Measurements from ENCODE around the gene MGAT2. TPM values are rescaled to one million over a fixed set of nuclear protein-coding genes. Genes with fewer than 3 reads are reported as not detected.
"Not testable (repeated sequence)": the region's sequence is repeated elsewhere in the genome, so short reads cannot be mapped to it uniquely, and the experiment has no call there.

The MGAT2 gene
- total and polyA plus RNA-seq, 4 donors, result 10.5 to 44.0 (median 28.7) TPM

DNA sequence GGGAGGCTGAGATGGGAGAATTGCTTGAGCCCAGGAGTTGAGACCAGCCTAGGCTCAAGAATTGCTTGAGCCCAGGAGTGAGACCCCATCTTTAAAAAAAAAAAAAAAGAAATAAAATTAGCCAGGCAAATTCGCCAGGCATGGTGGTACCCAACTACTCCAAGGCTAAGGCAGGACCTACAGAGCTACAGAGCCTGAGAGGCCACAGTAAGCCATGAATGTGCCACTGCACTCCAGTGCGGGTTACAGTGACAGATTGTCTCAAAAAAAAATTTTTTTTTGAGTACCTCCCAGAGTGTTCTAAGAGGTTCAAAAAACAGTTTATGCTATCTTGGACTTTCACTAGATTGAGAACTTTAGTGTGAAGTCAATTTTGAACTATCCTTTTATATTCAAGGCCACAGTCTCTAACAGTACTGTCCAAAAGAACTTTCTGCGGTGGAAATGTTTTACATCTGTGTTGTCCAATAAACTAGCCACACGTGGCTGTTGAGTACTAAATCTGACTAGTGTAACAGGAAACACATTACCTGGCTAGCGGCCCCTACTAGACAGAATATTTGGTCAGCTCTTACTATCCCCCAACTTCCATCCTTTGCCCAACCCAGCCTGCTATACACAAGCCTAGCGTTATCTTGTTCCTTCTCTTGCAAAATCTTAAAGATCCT lies 2.6 kb upstream of the MGAT2 start:
- H3K9ac ChIP-seq (ENCODE audit: low read depth in 1 of 2, low read length in 2 of 2), result no peak overlapping the region
- no peak overlapping the region for H3K27ac ChIP-seq (ENCODE audit: low read depth in 1 of 2, low read length in 2 of 2)
- no peak for TF ChIP-seq SP1 (IDR thresholded peaks at IDR 0.05)
- no peak for TF ChIP-seq RAD21 (IDR thresholded peaks at IDR 0.05)
- TF ChIP-seq, protein P1, sequence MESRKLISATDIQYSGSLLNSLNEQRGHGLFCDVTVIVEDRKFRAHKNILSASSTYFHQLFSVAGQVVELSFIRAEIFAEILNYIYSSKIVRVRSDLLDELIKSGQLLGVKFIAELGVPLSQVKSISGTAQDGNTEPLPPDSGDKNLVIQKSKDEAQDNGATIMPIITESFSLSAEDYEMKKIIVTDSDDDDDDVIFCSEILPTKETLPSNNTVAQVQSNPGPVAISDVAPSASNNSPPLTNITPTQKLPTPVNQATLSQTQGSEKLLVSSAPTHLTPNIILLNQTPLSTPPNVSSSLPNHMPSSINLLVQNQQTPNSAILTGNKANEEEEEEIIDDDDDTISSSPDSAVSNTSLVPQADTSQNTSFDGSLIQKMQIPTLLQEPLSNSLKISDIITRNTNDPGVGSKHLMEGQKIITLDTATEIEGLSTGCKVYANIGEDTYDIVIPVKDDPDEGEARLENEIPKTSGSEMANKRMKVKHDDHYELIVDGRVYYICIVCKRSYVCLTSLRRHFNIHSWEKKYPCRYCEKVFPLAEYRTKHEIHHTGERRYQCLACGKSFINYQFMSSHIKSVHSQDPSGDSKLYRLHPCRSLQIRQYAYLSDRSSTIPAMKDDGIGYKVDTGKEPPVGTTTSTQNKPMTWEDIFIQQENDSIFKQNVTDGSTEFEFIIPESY (IDR thresholded peaks at IDR 0.05), result no peak
- no peak for TF ChIP-seq FOXA2 (IDR thresholded peaks at IDR 0.05)
- no peak for TF ChIP-seq GABPA (IDR thresholded peaks at IDR 0.05 in 1 of 2, conservative IDR thresholded peaks at IDR 0.05 in 1 of 2)
- TF ChIP-seq RXRA (IDR thresholded peaks at IDR 0.05), result no peak
- TF ChIP-seq ATF3 (IDR thresholded peaks at IDR 0.05), result no peak
- no peak for TF ChIP-seq NR2F2 (IDR thresholded peaks at IDR 0.05)
- TF ChIP-seq YY1 (IDR thresholded peaks at IDR 0.05), result no peak
- no peak for TF ChIP-seq HNF4A (conservative IDR thresholded peaks at IDR 0.05)
- no peak for TF ChIP-seq FOXA1 (IDR thresholded peaks at IDR 0.05)
- TF ChIP-seq, protein P2, sequence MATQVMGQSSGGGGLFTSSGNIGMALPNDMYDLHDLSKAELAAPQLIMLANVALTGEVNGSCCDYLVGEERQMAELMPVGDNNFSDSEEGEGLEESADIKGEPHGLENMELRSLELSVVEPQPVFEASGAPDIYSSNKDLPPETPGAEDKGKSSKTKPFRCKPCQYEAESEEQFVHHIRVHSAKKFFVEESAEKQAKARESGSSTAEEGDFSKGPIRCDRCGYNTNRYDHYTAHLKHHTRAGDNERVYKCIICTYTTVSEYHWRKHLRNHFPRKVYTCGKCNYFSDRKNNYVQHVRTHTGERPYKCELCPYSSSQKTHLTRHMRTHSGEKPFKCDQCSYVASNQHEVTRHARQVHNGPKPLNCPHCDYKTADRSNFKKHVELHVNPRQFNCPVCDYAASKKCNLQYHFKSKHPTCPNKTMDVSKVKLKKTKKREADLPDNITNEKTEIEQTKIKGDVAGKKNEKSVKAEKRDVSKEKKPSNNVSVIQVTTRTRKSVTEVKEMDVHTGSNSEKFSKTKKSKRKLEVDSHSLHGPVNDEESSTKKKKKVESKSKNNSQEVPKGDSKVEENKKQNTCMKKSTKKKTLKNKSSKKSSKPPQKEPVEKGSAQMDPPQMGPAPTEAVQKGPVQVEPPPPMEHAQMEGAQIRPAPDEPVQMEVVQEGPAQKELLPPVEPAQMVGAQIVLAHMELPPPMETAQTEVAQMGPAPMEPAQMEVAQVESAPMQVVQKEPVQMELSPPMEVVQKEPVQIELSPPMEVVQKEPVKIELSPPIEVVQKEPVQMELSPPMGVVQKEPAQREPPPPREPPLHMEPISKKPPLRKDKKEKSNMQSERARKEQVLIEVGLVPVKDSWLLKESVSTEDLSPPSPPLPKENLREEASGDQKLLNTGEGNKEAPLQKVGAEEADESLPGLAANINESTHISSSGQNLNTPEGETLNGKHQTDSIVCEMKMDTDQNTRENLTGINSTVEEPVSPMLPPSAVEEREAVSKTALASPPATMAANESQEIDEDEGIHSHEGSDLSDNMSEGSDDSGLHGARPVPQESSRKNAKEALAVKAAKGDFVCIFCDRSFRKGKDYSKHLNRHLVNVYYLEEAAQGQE (IDR thresholded peaks at IDR 0.05), result no peak
- no peak for TF ChIP-seq EGR1 (IDR thresholded peaks at IDR 0.05; ENCODE audit: low read depth in 2 of 2)
- TF ChIP-seq HNF4G (IDR thresholded peaks at IDR 0.05), result no peak
- H3K4me1 ChIP-seq (ENCODE audit: control insufficient read depth in 4 of 4, insufficient read depth in 4 of 4, low read length in 3 of 4), result peaks cover 0 to 30% (median 14%) of the 10 kb centered on the region in 4 donors
- H3K4me3 ChIP-seq (ENCODE audit: low read depth in 1 of 3, low read length in 3 of 3), result no peak overlapping the region
- no peaks in the 10 kb centered on the region for H3K27me3 ChIP-seq (ENCODE audit: control insufficient read depth in 4 of 4, insufficient read depth in 4 of 4, low read length in 3 of 4)
- H3K36me3 ChIP-seq (ENCODE audit: control insufficient read depth in 4 of 4, insufficient read depth in 3 of 4, low read depth in 1 of 4, low read length in 3 of 4), result peaks cover 0 to 11% (median 5%) of the 10 kb centered on the region in 4 donors
- 92% methylated on average over 6 of the region's 6 CpGs for WGBS
- DNase-seq (ENCODE audit: low spot score), result no peak
- H3K9me3 ChIP-seq (ENCODE audit: control insufficient read depth in 4 of 4, low read length in 3 of 4), result no peaks in the 10 kb centered on the region

DNA sequence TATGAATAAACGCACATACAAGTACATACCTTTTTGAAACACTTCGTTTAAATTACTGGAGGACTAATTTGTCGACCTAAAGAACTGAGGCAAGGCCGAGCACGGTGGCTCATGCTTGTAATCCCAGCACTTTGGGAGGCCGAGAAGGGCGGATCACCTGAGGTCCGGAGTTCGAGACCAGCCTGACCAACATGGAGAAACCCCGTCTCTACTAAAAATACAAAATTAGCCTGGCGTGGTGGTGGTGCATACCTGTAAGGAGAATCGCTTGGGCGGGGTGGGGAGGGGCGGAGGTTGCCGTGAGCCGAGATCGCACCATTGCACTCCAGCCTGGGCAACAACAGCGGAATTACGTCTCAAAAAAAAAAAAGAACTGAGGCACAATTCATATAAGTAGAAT lies 1.3 kb upstream of the MGAT2 start:
- WGBS, result 67% methylated on average over 19 of the region's 19 CpGs
- not testable (repeated sequence) for DNase-seq (ENCODE audit: low spot score); H3K27me3 ChIP-seq (ENCODE audit: control insufficient read depth in 4 of 4, insufficient read depth in 4 of 4, low read length in 3 of 4); H3K27ac ChIP-seq (ENCODE audit: low read depth in 1 of 2, low read length in 2 of 2); H3K9me3 ChIP-seq (ENCODE audit: control insufficient read depth in 4 of 4, low read length in 3 of 4)
- peaks cover 0 to 43% (median 20%) of the 10 kb centered on the region in 4 donors for H3K4me1 ChIP-seq (ENCODE audit: control insufficient read depth in 4 of 4, insufficient read depth in 4 of 4, low read length in 3 of 4)
- peaks cover 0 to 11% (median 5%) of the 10 kb centered on the region in 4 donors for H3K36me3 ChIP-seq (ENCODE audit: control insufficient read depth in 4 of 4, insufficient read depth in 3 of 4, low read depth in 1 of 4, low read length in 3 of 4)
- H3K4me3 ChIP-seq (ENCODE audit: low read depth in 1 of 3, low read length in 3 of 3), result peak overlapping the region; percentile 80 to 92 (median 88)
- H3K9ac ChIP-seq (ENCODE audit: low read depth in 1 of 2, low read length in 2 of 2), result peak overlapping the region; percentile 88 to 93

Data from liver (tissue), 9 donors.